Stomach (tissue), 4 donors: Measurements from ENCODE around the gene CUX1.

Experiments used
- EP300 ChIP-seq: sonication (generic); formaldehyde crosslinking; IDR thresholded peaks from one replicate; pipeline ENCODE4 v1.6.1; 2017; ENCODE audit warnings: antibody characterized with exemption
- TF ChIP-seq, protein P1 (sequence below), 7 experiments: fragments of 450-650 bp in 4 of 7; fragments of 200-600 bp in 3 of 7; sonication (generic) in 3 of 7; IDR thresholded peaks; one replicate each; pipeline ENCODE4 v1.5.1; 2016 to 2019; ENCODE audit warnings: antibody characterized with exemption in 7 of 7, control low read depth in 2 of 7, mild to moderate bottlenecking in 1 of 7

- no peak for TF ChIP-seq EP300
- TF ChIP-seq, protein P1, sequence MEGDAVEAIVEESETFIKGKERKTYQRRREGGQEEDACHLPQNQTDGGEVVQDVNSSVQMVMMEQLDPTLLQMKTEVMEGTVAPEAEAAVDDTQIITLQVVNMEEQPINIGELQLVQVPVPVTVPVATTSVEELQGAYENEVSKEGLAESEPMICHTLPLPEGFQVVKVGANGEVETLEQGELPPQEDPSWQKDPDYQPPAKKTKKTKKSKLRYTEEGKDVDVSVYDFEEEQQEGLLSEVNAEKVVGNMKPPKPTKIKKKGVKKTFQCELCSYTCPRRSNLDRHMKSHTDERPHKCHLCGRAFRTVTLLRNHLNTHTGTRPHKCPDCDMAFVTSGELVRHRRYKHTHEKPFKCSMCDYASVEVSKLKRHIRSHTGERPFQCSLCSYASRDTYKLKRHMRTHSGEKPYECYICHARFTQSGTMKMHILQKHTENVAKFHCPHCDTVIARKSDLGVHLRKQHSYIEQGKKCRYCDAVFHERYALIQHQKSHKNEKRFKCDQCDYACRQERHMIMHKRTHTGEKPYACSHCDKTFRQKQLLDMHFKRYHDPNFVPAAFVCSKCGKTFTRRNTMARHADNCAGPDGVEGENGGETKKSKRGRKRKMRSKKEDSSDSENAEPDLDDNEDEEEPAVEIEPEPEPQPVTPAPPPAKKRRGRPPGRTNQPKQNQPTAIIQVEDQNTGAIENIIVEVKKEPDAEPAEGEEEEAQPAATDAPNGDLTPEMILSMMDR (IDR thresholded peaks at IDR 0.05) = no peak
Measured at GRCh38 chr7:101846800-101847538, 29.5 kb downstream of the CUX1 start.
